CD4-positive, CD25-positive, alpha-beta regulatory T cell (primary cell): ENCODE measurements around the gene AKT2. TPM values are rescaled to one million over a fixed set of nuclear protein-coding genes. Genes with fewer than 3 reads are reported as not detected.

Source experiments
- ATAC-seq, 2 donors: fragments of 150-1000 bp; cut with Tn5 transposase; one replicate each; pipeline ENCODE4 v1.10.0; 2021; ENCODE audit warnings: low read depth in 2 of 2, moderate number of reproducible peaks in 2 of 2, moderate library complexity in 1 of 2
- DNase-seq, 3 donors: peaks; one replicate each; pipeline versions ENCODE4 v3.0.0 to v3.0.0-alpha.2; 2012 to 2022; ENCODE audit warnings: mixed read lengths in 1 of 3
- H3K27ac ChIP-seq: one replicate; pipeline ENCODE4 v1.7.0; 2013; ENCODE audit warnings: mild to moderate bottlenecking, low read length; ENCODE audit not compliant: insufficient read depth, poor library complexity, severe bottlenecking
- H3K27me3 ChIP-seq: one replicate; pipeline ENCODE4 v1.7.0; 2013; ENCODE audit warnings: low read length; ENCODE audit not compliant: control insufficient read depth, insufficient read depth
- H3K36me3 ChIP-seq: one replicate; pipeline ENCODE4 v1.7.0; 2013; ENCODE audit warnings: mild to moderate bottlenecking, low read length, moderate library complexity; ENCODE audit not compliant: control insufficient read depth, insufficient read depth
- H3K4me1 ChIP-seq: 2 replicates; pipeline ENCODE4 v1.7.0; 2013; ENCODE audit warnings: mild to moderate bottlenecking, low read length; ENCODE audit not compliant: insufficient read depth, control insufficient read depth, poor library complexity, severe bottlenecking
- H3K4me3 ChIP-seq: one replicate; pipeline ENCODE4 v1.7.0; 2013; ENCODE audit warnings: low read depth, mild to moderate bottlenecking, low read length, moderate library complexity
- H3K9me3 ChIP-seq, 2 experiments: 1 replicate in 1 of 2; 2 replicates in 1 of 2; pipeline ENCODE4 v1.7.0; 2013; ENCODE audit warnings: low read length in 2 of 2, mild to moderate bottlenecking in 1 of 2, moderate library complexity in 1 of 2; ENCODE audit not compliant: control insufficient read depth in 2 of 2
- H3K27ac Mint-ChIP-seq, 3 donors: one replicate each; pipeline ENCODE4 v1.8.0; 2020 to 2022; ENCODE audit warnings: mild to moderate bottlenecking in 3 of 3, mixed read lengths in 3 of 3, moderate library complexity in 2 of 3
- H3K27me3 Mint-ChIP-seq: one replicate; pipeline ENCODE4 v1.8.0; 2022; ENCODE audit warnings: mild to moderate bottlenecking, mixed read lengths
- H3K36me3 Mint-ChIP-seq: one replicate; pipeline ENCODE4 v1.8.0; 2020; ENCODE audit warnings: mixed read lengths
- H3K4me1 Mint-ChIP-seq, 4 donors: one replicate each; pipeline ENCODE4 v1.8.0; 2020 to 2022; ENCODE audit warnings: mixed read lengths in 4 of 4, mild to moderate bottlenecking in 1 of 4
- H3K4me3 Mint-ChIP-seq, 4 donors: one replicate each; pipeline ENCODE4 v1.8.0; 2020 to 2022; ENCODE audit warnings: mild to moderate bottlenecking in 4 of 4, mixed read lengths in 4 of 4, moderate library complexity in 3 of 4
- H3K9me3 Mint-ChIP-seq, 7 donors: one replicate each; pipeline ENCODE4 v1.8.0; 2020 to 2022; ENCODE audit warnings: mixed read lengths in 7 of 7, mild to moderate bottlenecking in 3 of 7, moderate library complexity in 2 of 7
- polyA plus RNA-seq, 4 donors: library from polyadenylated mRNA; unstranded; fragments of 300-500 nt; fragmentation: Illumina TruSeq; gene quantifications; one replicate each; pipeline ENCODE4 v1.2.3, GENCODE V29; 2021
- total RNA-seq: library from RNA; stranded (reverse); gene quantifications from one replicate; pipeline ENCODE4 v1.2.3, GENCODE V29; 2022

The AKT2 gene
- total and polyA plus RNA-seq, 5 donors from 2014 or later: 16.4 to 193 (median 25.1) TPM

GRCh38 chr19:40279120-40279551, 6.0 kb downstream of the AKT2 start:
- peak overlapping the region in 1 of 3 donors; percentile 85 for H3K27ac Mint-ChIP-seq
- no peak overlapping the region for H3K27ac ChIP-seq
- H3K27me3 Mint-ChIP-seq: no peaks in the 10 kb centered on the region

DNA sequence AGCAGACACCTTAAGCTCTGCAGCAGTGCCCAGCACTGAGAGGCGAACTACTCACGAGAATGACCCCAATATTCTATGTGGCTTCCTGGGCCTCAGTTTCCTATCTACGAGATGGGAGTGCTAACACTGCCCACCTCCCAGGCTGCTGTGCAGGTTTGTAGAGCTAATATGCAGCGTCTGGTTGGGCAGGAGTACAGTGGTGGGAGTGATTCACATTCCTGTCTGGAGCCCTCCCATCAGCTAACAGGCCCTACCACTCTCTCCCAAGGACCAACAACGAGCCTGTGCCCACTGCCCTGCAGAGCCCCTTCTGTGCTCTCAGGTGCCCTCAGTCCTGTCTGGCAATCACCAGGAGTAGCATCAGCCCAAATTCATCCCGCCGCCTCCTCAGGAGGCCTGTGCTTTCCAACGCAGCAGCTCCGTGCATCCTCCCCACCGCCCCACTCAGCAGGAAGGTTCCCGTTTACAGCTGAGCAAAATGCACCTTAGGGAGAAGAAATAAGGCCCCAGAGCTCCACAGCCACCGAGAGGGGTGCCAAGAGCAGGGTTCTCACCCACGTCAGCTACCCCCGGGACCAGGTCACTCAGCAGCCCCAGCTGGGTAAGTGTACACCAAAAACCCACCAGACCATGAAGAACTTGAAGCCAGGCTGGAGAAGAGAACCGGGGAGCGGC, 6.6 kb downstream of the AKT2 start:
- no peaks in the 10 kb centered on the region for H3K9me3 ChIP-seq
- no peak overlapping the region for H3K27ac ChIP-seq
- no peak for DNase-seq
- H3K36me3 ChIP-seq: peaks cover 6% of the 10 kb centered on the region
- no peaks in the 10 kb centered on the region for H3K27me3 Mint-ChIP-seq
- H3K9me3 Mint-ChIP-seq: peaks cover 0 to 2% (median 0%) of the 10 kb centered on the region in 7 donors
- no peaks in the 10 kb centered on the region for H3K27me3 ChIP-seq
- no peak overlapping the region for H3K4me3 ChIP-seq
- H3K36me3 Mint-ChIP-seq: peaks cover 3% of the 10 kb centered on the region
- peaks cover 7 to 88% (median 47%) of the 10 kb centered on the region in 4 donors for H3K4me1 Mint-ChIP-seq
- peak overlapping the region in 3 of 4 donors; percentile 9 to 65 (median 21) for H3K4me3 Mint-ChIP-seq
- H3K4me1 ChIP-seq: peaks cover 67% of the 10 kb centered on the region
- peak overlapping the region in 2 of 3 donors; percentile 81 to 85 for H3K27ac Mint-ChIP-seq
- no peak for ATAC-seq

More at GRCh38 chr19:40279120-40279551, 6.0 kb downstream of the AKT2 start:
- Mint-ChIP-seq H3K9me3 (peaks cover 0 to 2% (median 0%) of the 10 kb centered on the region in 7 donors), H3K4me3 (peak overlapping the region in 1 of 4 donors; percentile 65), H3K4me1 (peaks cover 7 to 88% (median 41%) of the 10 kb centered on the region in 4 donors), H3K36me3 (peaks cover 3% of the 10 kb centered on the region)
- Histone ChIP-seq H3K36me3 (peaks cover 6% of the 10 kb centered on the region), H3K27me3 (no peaks in the 10 kb centered on the region), H3K4me1 (peaks cover 72% of the 10 kb centered on the region), H3K4me3 (no peak overlapping the region), H3K9me3 (no peaks in the 10 kb centered on the region)
- DNase-seq: no peak
- no peak for ATAC-seq

DNA sequence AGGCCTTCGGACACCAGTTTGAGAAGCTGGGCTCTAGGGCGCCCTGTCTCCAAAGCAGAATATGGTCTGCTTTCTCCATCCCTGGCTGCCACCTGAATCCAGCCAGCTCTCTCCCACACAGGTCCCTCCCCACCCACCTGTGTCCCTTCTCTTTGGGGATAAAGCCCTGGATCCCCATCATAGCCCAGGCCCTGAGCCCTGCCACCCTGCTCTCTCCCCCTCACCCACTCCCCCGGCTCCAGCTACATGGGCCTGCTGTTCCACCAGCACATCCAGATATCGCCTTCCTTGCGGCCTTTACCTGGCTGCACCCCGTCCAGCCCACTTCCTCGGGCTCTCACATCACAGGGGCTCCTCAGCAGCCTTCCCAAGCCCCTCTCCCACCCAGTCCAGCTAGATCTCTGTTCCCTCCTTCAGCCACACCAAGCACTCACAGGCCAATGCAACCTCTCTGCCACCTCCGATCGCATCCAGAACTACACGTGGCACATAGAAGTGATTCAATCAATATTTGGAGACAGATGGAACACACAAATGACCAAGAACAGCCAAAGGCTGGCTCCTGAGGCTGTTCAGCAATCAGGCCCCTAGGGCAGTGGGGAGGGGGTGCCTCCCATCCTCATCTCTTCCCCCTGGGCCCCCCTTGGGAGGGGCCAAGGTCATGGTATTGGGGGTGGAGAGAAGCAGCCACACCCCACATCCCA, 7.6 kb downstream of the AKT2 start:
- ATAC-seq (no peak), DNase-seq (no peak)
- Histone ChIP-seq H3K9me3 (no peaks in the 10 kb centered on the region), H3K4me1 (peaks cover 57% of the 10 kb centered on the region), H3K4me3 (no peak overlapping the region), H3K27me3 (no peaks in the 10 kb centered on the region), H3K27ac (no peak overlapping the region), H3K36me3 (peaks cover 6% of the 10 kb centered on the region)
- Mint-ChIP-seq H3K36me3 (peaks cover 2% of the 10 kb centered on the region), H3K27me3 (no peaks in the 10 kb centered on the region), H3K9me3 (peaks cover 0 to 2% (median 0%) of the 10 kb centered on the region in 7 donors), H3K4me3 (peak overlapping the region in 3 of 4 donors; percentile 9 to 65 (median 31)), H3K27ac (peak overlapping the region in 2 of 3 donors; percentile 85 to 91), H3K4me1 (peaks cover 0 to 87% (median 45%) of the 10 kb centered on the region in 4 donors)

DNA sequence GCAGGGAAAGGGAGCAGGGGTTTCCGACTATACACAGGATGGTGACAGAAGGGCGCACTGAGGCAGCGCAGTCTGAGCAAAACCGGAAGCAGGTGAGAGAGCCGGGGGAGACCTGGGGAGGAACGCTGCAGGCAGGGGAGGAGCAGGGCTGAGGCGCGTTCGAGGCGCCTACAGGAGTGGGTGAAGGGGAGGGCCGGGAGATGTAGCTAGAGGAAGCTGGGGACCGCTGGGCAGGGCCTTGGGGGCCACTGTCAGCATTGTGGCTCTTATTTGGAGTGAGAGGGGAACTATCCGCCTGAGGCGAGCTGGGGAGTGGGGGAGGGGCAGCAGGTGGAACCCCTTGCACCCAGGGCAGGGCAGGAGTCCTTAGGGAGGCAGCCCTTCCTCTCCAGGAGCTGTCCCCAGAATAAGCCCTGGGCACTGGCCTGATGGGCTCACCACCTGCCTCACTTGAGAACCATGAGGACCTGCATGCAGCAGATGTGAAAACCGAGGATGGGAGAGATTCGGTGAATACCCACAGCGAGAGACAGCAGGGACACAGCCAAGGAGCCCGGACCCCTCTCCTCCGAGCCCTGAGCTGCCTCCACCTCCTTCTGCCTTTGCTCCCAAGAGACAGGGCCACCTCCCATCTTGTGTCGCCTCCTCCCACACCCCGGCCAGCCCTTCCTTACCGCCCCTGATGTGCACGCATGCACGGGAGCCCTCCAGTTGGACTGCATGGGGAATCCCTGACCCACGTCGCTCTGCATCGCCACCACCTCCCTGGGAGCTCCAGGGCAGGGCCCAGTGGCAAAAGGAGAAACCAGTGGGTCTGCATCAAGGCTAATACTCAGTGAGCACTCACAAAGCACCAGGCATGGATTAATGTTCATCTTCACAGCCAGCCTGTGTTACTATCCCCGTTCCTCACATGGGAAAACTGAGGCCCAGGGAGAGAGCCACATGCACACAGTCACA, 10.3 kb downstream of the AKT2 start:
- no peaks in the 10 kb centered on the region for H3K27me3 ChIP-seq
- H3K4me1 ChIP-seq: peaks cover 38% of the 10 kb centered on the region
- no peaks in the 10 kb centered on the region for H3K9me3 Mint-ChIP-seq
- peaks cover 0 to 82% (median 47%) of the 10 kb centered on the region in 4 donors for H3K4me1 Mint-ChIP-seq
- ATAC-seq: peak; percentile 72 to 75
- peak overlapping the region; percentile 35 to 80 (median 70) for H3K4me3 Mint-ChIP-seq
- H3K27ac ChIP-seq: no peak overlapping the region
- H3K9me3 ChIP-seq: no peaks in the 10 kb centered on the region
- peaks cover 4% of the 10 kb centered on the region for H3K36me3 Mint-ChIP-seq
- H3K27ac Mint-ChIP-seq: peak overlapping the region; percentile 87 to 92 (median 87)
- H3K36me3 ChIP-seq: no peaks in the 10 kb centered on the region
- peak in 2 of 3 donors; percentile 31 to 68 for DNase-seq
- no peaks in the 10 kb centered on the region for H3K27me3 Mint-ChIP-seq
- H3K4me3 ChIP-seq: peak overlapping the region; percentile 35

- peaks cover 0 to 87% (median 52%) of the 10 kb centered on the region in 4 donors for H3K4me1 Mint-ChIP-seq
These were observed 11.4 kb downstream of the AKT2 start for GRCh38 chr19:40273469-40274360.

GRCh38 chr19:40272261-40272660, 12.9 kb downstream of the AKT2 start:
- H3K4me1 ChIP-seq: peaks cover 16% of the 10 kb centered on the region
- no peak overlapping the region for H3K27ac ChIP-seq
- peak overlapping the region in 1 of 4 donors; percentile 50 for H3K4me3 Mint-ChIP-seq
- no peak overlapping the region for H3K4me3 ChIP-seq
- peaks cover 0 to 80% (median 47%) of the 10 kb centered on the region in 4 donors for H3K4me1 Mint-ChIP-seq
- no peaks in the 10 kb centered on the region for H3K27me3 Mint-ChIP-seq
- DNase-seq: no peak
- H3K9me3 ChIP-seq: no peaks in the 10 kb centered on the region
- H3K27me3 ChIP-seq: no peaks in the 10 kb centered on the region
- peaks cover 16% of the 10 kb centered on the region for H3K36me3 Mint-ChIP-seq
- H3K9me3 Mint-ChIP-seq: no peaks in the 10 kb centered on the region
- no peak for ATAC-seq
- H3K27ac Mint-ChIP-seq: peak overlapping the region in 1 of 3 donors; percentile 71
- H3K36me3 ChIP-seq: peaks cover 5% of the 10 kb centered on the region

More at GRCh38 chr19:40273469-40274360, 11.4 kb downstream of the AKT2 start:
- no peaks in the 10 kb centered on the region for H3K27me3 ChIP-seq
- Mint-ChIP-seq H3K27ac (peak overlapping the region; percentile 87 to 92 (median 87)), H3K9me3 (no peaks in the 10 kb centered on the region), H3K27me3 (no peaks in the 10 kb centered on the region), H3K4me3 (peak overlapping the region in 3 of 4 donors; percentile 35 to 80 (median 73)), H3K36me3 (peaks cover 12% of the 10 kb centered on the region)
- ATAC-seq (no peak), DNase-seq (no peak)
- H3K36me3 ChIP-seq: no peaks in the 10 kb centered on the region
- no peaks in the 10 kb centered on the region for H3K9me3 ChIP-seq
- H3K27ac ChIP-seq: no peak overlapping the region
- peaks cover 30% of the 10 kb centered on the region for H3K4me1 ChIP-seq
- H3K4me3 ChIP-seq: peak overlapping the region; percentile 35
